ENCODE measurements around the gene SRPK1. TPM values are rescaled to one million over a fixed set of nuclear protein-coding genes. Genes with fewer than 3 reads are reported as not detected.
A peak's percentile ranks its signal among the peaks of the same experiment; 100 is the strongest.

Gene SRPK1
- total RNA-seq, 4 donors from 2014 or later, result 38.2 to 104 (median 56.7) TPM

GRCh38 chr6:35967076-35967774 lies 46.3 kb upstream of the SRPK1 start:
- Histone ChIP-seq H3K27me3 (no peaks in the 10 kb centered on the region), H3K4me1 (no peaks in the 10 kb centered on the region), H3K9me3 (no peaks in the 10 kb centered on the region), H3K27ac (no peak overlapping the region), H3K36me3 (no peaks in the 10 kb centered on the region), H3K4me3 (no peak overlapping the region)
- in situ Hi-C loops (cut with MboI; ENCODE audit: low sequenced_read_pairs in 4 of 4) (no loop called here), intact Hi-C loops (cut with DNase I; ENCODE audit: low total_unique reads) (no loop called here)
- DNase-seq, result no peak
- no peak for ATAC-seq
- no peak for TF ChIP-seq POLR2A (IDR thresholded peaks at IDR 0.05)
- TF ChIP-seq, protein P1, sequence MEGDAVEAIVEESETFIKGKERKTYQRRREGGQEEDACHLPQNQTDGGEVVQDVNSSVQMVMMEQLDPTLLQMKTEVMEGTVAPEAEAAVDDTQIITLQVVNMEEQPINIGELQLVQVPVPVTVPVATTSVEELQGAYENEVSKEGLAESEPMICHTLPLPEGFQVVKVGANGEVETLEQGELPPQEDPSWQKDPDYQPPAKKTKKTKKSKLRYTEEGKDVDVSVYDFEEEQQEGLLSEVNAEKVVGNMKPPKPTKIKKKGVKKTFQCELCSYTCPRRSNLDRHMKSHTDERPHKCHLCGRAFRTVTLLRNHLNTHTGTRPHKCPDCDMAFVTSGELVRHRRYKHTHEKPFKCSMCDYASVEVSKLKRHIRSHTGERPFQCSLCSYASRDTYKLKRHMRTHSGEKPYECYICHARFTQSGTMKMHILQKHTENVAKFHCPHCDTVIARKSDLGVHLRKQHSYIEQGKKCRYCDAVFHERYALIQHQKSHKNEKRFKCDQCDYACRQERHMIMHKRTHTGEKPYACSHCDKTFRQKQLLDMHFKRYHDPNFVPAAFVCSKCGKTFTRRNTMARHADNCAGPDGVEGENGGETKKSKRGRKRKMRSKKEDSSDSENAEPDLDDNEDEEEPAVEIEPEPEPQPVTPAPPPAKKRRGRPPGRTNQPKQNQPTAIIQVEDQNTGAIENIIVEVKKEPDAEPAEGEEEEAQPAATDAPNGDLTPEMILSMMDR (IDR thresholded peaks at IDR 0.05 in 4 of 5, conservative IDR thresholded peaks at IDR 0.05 in 1 of 5), result no peak

DNA sequence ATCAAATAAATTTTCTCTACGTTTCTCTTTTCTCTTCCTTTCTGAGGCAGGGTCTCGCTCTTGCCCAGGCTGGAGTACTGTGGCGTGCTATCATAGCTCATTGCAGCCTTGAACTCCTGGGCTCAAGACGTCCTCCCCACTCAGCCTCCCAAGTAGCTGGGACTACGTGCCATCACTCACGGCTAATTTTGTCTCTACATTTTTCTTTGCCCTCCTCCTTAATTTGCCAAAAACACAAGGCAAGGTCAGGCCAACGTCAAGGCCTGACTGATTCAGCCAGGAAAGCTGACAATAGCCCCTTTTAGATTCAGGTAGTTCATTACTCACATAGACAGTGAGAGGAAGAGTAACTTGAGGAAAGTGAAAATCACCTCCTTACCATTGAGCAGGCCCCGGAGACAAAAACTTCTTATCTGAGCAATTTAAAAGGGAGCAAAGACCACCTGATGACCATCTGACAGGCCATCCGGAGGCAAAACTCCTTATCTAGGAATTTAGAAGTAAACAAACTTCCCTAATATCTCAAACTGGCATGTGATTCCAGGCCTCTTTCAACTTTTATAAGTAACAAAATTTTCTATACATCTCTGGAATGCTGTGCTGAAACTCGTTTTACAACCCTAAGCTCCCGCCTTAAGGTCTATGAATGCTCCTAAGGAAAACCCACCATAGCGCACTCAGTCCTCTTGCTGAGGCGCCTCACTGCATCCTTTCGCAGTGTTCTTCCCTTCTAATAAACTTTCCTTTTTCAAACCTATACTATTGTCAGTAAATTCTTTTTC lies 42.1 kb upstream of the SRPK1 start:
- H3K4me1 ChIP-seq, result no peaks in the 10 kb centered on the region
- peaks cover 0 to 6% (median 0%) of the 10 kb centered on the region in 3 donors for H3K27me3 ChIP-seq
- H3K9me3 ChIP-seq, result no peaks in the 10 kb centered on the region
- in situ Hi-C loops (cut with MboI; ENCODE audit: low sequenced_read_pairs in 4 of 4), result no loop called here
- no peaks in the 10 kb centered on the region for H3K36me3 ChIP-seq
- no peak for TF ChIP-seq POLR2A (IDR thresholded peaks at IDR 0.05)
- TF ChIP-seq, protein P1 (IDR thresholded peaks at IDR 0.05 in 4 of 5, conservative IDR thresholded peaks at IDR 0.05 in 1 of 5), result no peak
- DNase-seq, result no peak
- intact Hi-C loops (cut with DNase I; ENCODE audit: low total_unique reads), result no loop called here
- no peak overlapping the region for H3K27ac ChIP-seq
- no peak for ATAC-seq
- H3K4me3 ChIP-seq, result no peak overlapping the region

DNA sequence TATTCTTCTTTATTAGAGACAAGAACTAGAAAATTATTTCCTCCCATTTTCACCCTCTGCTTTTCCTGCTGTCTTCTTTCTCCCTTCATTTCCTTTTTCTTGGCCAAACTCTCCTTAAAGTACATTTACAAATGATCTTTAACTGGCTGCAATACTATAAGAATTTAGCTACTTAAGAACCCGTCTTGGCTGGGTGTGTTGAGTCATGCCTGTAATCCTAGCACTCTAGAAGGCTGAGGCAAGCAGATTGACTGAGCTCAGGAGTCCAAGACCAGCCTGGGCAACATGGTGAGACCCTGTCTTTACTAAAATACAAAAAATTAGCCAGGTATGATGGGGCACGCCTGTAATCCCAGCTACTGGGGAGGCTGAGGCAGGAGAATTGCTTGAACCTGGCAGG lies 39.3 kb upstream of the SRPK1 start:
- Histone ChIP-seq H3K9me3 (no peaks in the 10 kb centered on the region), H3K4me1 (no peaks in the 10 kb centered on the region), H3K27me3 (peaks cover 0 to 6% (median 0%) of the 10 kb centered on the region in 3 donors), H3K27ac (no peak overlapping the region), H3K36me3 (no peaks in the 10 kb centered on the region), H3K4me3 (no peak overlapping the region)
- in situ Hi-C loops (cut with MboI; ENCODE audit: low sequenced_read_pairs in 4 of 4), result no loop called here
- no peak for TF ChIP-seq POLR2A (IDR thresholded peaks at IDR 0.05)
- TF ChIP-seq, protein P1 (IDR thresholded peaks at IDR 0.05 in 4 of 5, conservative IDR thresholded peaks at IDR 0.05 in 1 of 5), result no peak
- intact Hi-C loops (cut with DNase I; ENCODE audit: low total_unique reads), result no loop called here
- ATAC-seq (no peak), DNase-seq (no peak)

- H3K27me3 ChIP-seq, result peaks cover 0 to 6% (median 0%) of the 10 kb centered on the region in 3 donors
- H3K36me3 ChIP-seq, result no peaks in the 10 kb centered on the region
- no peak overlapping the region for H3K4me3 ChIP-seq
- intact Hi-C loops (cut with DNase I; ENCODE audit: low total_unique reads), result no loop called here
- H3K9me3 ChIP-seq, result no peaks in the 10 kb centered on the region
- ATAC-seq, result no peak
- H3K4me1 ChIP-seq, result no peaks in the 10 kb centered on the region
- H3K27ac ChIP-seq, result no peak overlapping the region
- in situ Hi-C loops (cut with MboI; ENCODE audit: low sequenced_read_pairs in 4 of 4), result no loop called here
- TF ChIP-seq POLR2A (IDR thresholded peaks at IDR 0.05), result no peak
- TF ChIP-seq, protein P1 (IDR thresholded peaks at IDR 0.05 in 4 of 5, conservative IDR thresholded peaks at IDR 0.05 in 1 of 5), result peak in 3 of 5 experiments; percentile 13 to 22 (median 20)
- DNase-seq, result no peak
Observed at GRCh38 chr6:35955970-35956369, 35.1 kb upstream of the SRPK1 start.

Measured in gastrocnemius medialis (tissue), 4 donors.